Measurements from ENCODE around the gene NAMPT. TPM values are rescaled to one million over a fixed set of nuclear protein-coding genes. Genes with fewer than 3 reads are reported as not detected.

The NAMPT gene
- total and polyA plus RNA-seq, 9 of the 15 experiments (the other 6 are each of a cell fraction or from before 2014, with no cell fraction given), result 41.1 to 160 (median 106) TPM

DNA sequence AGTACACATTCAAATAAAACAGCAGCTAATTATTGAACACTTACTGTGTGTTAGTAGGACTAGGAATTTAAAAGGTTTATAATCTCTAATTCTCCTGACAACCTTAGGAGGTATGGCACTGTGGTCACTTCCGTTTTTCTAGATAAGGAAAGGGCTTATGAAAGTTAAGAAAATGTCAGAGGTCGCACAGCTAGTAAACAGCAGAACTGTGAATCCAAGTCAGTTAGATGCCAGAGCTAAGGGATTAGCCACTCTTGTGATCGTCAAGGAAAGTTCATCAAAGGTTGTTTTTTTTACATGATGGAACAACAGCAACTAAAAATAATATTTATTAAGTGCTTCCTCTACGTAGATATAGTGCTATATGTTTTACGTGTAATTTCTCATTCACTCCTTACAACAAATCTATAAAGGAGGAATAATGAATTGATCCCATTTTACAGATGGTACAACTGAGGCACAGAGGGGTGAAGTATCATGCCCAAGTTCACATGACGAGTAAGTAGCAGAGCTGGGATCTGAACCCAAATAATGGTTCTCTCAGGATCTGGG is 84.9 kb downstream of the NAMPT start (continued):
- TF ChIP-seq SOX6 (IDR thresholded peaks at IDR 0.05) (peak; percentile 48; the same call in 1 of the 2 replicates), MECOM (CRISPR knock-in tag; IDR thresholded peaks at IDR 0.05) (no peak), ZNF3 (CRISPR knock-in tag; IDR thresholded peaks at IDR 0.05) (no peak; the same call in 1 of the 2 replicates), NR2C2 (CRISPR knock-in tag; IDR thresholded peaks at IDR 0.05) (no peak), NR2C2 (tag; IDR thresholded peaks at IDR 0.05) (peak; percentile 91), SP2 (IDR thresholded peaks at IDR 0.05; ENCODE audit: extremely low read depth, low read depth, low read length, poor library complexity, severe bottlenecking) (no peak), HINFP (tag; conservative IDR thresholded peaks at IDR 0.05; ENCODE audit: low read depth) (no peak), SRSF3 (IDR thresholded peaks at IDR 0.05; ENCODE audit: insufficient read depth, low read length) (no peak), NR2F6 (CRISPR knock-in tag; IDR thresholded peaks at IDR 0.05) (no peak), MAFF (IDR thresholded peaks at IDR 0.05; ENCODE audit: low read length) (no peak), ATF7 (IDR thresholded peaks at IDR 0.05) (peak; percentile 46; the same call in 1 of the 2 replicates), L3MBTL2 (IDR thresholded peaks at IDR 0.05) (0 out of 2 replicates have a peak, but pooled peaks have one; percentile 15), TAL1 (IDR thresholded peaks at IDR 0.05) (no peak), FOXJ3 (CRISPR knock-in tag; IDR thresholded peaks at IDR 0.05) (no peak), FOXA1 (IDR thresholded peaks at IDR 0.05; ENCODE audit: borderline replicate concordance) (no peak; the same call in 1 of the 2 replicates), FOXJ2 (tag; IDR thresholded peaks at IDR 0.05) (no peak), HMGN3 (IDR thresholded peaks at IDR 0.05; ENCODE audit: borderline replicate concordance, extremely low read depth, insufficient read length, low read depth, low read length) (no peak), ZFP36 (IDR thresholded peaks at IDR 0.05; ENCODE audit: low read depth, low read length, partially characterized antibody) (no peak), ADNP (tag; IDR thresholded peaks at IDR 0.05) (peak; percentile 94), KDM1A (IDR thresholded peaks at IDR 0.05) (peak; percentile 46 to 62), ARID1B (IDR thresholded peaks at IDR 0.05) (peak; percentile 74), ZNF518B (CRISPR knock-in tag; IDR thresholded peaks at IDR 0.05) (no peak), SMARCA5 (IDR thresholded peaks at IDR 0.05) (no peak; the same call in 1 of the 2 replicates), ZNF75A (CRISPR knock-in tag; IDR thresholded peaks at IDR 0.05) (no peak), ZNF507 (tag; conservative IDR thresholded peaks at IDR 0.05) (no peak)
- TF ChIP-seq, protein P1, sequence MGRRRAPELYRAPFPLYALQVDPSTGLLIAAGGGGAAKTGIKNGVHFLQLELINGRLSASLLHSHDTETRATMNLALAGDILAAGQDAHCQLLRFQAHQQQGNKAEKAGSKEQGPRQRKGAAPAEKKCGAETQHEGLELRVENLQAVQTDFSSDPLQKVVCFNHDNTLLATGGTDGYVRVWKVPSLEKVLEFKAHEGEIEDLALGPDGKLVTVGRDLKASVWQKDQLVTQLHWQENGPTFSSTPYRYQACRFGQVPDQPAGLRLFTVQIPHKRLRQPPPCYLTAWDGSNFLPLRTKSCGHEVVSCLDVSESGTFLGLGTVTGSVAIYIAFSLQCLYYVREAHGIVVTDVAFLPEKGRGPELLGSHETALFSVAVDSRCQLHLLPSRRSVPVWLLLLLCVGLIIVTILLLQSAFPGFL (CRISPR knock-in tag; IDR thresholded peaks at IDR 0.05), result no peak

All from K562 (cell line).